ENCODE data around the gene NELL1.

Gene NELL1

GRCh38 chr11:20821470-20821869, 152.1 kb downstream of the NELL1 start:
- no peak overlapping the region for H3K4me3 ChIP-seq (ENCODE audit: low read depth, low read length)
- TF ChIP-seq, protein P1, sequence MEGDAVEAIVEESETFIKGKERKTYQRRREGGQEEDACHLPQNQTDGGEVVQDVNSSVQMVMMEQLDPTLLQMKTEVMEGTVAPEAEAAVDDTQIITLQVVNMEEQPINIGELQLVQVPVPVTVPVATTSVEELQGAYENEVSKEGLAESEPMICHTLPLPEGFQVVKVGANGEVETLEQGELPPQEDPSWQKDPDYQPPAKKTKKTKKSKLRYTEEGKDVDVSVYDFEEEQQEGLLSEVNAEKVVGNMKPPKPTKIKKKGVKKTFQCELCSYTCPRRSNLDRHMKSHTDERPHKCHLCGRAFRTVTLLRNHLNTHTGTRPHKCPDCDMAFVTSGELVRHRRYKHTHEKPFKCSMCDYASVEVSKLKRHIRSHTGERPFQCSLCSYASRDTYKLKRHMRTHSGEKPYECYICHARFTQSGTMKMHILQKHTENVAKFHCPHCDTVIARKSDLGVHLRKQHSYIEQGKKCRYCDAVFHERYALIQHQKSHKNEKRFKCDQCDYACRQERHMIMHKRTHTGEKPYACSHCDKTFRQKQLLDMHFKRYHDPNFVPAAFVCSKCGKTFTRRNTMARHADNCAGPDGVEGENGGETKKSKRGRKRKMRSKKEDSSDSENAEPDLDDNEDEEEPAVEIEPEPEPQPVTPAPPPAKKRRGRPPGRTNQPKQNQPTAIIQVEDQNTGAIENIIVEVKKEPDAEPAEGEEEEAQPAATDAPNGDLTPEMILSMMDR (IDR thresholded peaks at IDR 0.05; ENCODE audit: insufficient read depth, low read depth, low read length, missing control alignments), result no peak
- DNase-seq (ENCODE audit: low read depth), result no peak

DNA sequence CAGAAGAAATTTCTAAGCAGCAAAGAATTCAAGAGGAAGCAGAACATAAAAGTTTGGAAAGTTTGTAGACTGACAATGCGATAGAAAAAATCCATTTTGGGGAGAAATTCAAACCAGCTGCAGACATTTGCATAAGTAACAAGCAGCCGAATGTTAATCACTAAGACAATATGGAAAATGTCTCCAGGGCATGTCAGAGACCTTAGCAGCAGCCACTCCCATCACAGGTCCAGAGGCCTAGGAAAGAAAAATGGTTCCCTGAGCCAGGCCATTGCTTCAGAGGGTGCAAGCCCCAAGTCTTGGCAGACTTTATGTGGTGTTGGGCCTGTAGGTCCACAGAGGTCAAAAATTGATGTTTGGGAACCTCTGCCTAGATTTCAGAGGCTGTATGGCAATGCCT, 155.4 kb downstream of the NELL1 start:
- no peak for DNase-seq (ENCODE audit: low read depth)
- no peak overlapping the region for H3K4me3 ChIP-seq (ENCODE audit: low read depth, low read length)
- TF ChIP-seq, protein P1 (IDR thresholded peaks at IDR 0.05; ENCODE audit: insufficient read depth, low read depth, low read length, missing control alignments), result no peak

DNA sequence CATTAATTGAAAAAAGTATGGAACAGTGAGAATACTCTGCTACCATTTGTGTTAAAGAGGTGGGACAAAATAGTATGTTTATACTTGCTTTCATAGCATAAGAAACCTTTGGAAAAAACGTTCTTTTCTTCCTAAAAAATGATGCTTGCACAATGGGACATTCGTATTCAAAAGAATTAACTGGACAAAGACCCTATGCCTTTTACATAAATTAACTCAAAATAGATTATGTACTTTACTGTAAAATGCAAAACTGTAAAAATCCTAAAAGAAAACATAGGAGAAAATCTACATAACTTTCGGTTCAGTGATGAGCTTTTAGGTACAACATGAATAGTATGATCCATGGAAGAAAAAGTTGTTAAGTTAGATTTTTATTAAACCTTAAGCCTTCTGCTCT, 166.2 kb downstream of the NELL1 start:
- no peak overlapping the region for H3K4me3 ChIP-seq (ENCODE audit: low read depth, low read length)
- DNase-seq (ENCODE audit: low read depth), result no peak
- TF ChIP-seq, protein P1 (IDR thresholded peaks at IDR 0.05; ENCODE audit: insufficient read depth, low read depth, low read length, missing control alignments), result no peak

- TF ChIP-seq, protein P1 (IDR thresholded peaks at IDR 0.05; ENCODE audit: insufficient read depth, low read depth, low read length, missing control alignments), result no peak
Measured at GRCh38 chr11:20839231-20839630, 169.8 kb downstream of the NELL1 start.

DNA sequence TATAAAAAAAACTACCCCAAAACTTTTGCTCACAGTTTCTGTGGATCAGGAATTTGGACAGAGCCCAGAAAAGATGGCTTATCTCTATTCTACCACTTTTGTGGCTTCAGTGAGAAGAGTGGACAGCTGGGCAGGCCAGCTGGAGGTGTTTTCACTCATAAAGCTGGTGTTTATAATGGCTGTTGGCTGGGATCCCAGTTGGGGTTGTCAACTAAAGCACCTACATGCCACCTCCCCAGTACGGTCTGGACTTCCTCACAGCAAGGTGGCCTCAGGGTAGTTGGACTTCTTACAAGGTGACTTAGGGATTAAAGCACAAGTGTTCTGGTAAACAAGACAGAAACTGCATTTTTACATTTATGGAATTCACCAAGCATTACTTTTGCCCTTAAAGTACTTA, 171.0 kb downstream of the NELL1 start:
- no peak overlapping the region for H3K4me3 ChIP-seq (ENCODE audit: low read depth, low read length)
- TF ChIP-seq, protein P1 (IDR thresholded peaks at IDR 0.05; ENCODE audit: insufficient read depth, low read depth, low read length, missing control alignments), result no peak
- no peak for DNase-seq (ENCODE audit: low read depth)

More at GRCh38 chr11:20839231-20839630, 169.8 kb downstream of the NELL1 start:
- H3K4me3 ChIP-seq (ENCODE audit: low read depth, low read length), result no peak overlapping the region
- no peak for DNase-seq (ENCODE audit: low read depth)

DNA sequence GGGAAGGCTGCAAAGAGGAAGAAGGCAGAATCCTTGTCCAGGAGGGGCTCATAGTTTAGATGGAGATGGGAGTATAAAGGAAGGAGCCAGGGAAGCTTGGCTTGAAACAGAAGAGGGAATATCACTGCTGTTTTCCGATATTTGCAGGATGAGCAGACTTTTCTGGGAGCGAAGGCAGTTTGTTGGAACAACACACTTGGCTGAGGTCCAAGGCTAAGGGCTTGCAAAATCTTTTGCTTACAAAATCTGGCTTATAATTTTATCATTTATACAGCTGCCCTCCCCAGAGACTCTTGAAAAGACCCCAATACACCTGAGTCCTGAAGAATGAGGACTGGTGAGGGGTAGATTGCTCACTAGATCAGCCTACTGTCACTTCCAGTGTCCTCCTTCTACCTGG, 174.8 kb downstream of the NELL1 start:
- no peak for DNase-seq (ENCODE audit: low read depth)
- H3K4me3 ChIP-seq (ENCODE audit: low read depth, low read length), result no peak overlapping the region
- TF ChIP-seq, protein P1 (IDR thresholded peaks at IDR 0.05; ENCODE audit: insufficient read depth, low read depth, low read length, missing control alignments), result no peak

GRCh38 chr11:20844630-20845029, 175.2 kb downstream of the NELL1 start:
- no peak overlapping the region for H3K4me3 ChIP-seq (ENCODE audit: low read depth, low read length)
- TF ChIP-seq, protein P1 (IDR thresholded peaks at IDR 0.05; ENCODE audit: insufficient read depth, low read depth, low read length, missing control alignments), result no peak
- DNase-seq (ENCODE audit: low read depth), result no peak

Measured in GM12865 (cell line).